Measurements from ENCODE around the gene SLC15A2.
"Not testable (repeated sequence)": the region's sequence is repeated elsewhere in the genome, so short reads cannot be mapped to it uniquely, and the experiment has no call there.

Gene SLC15A2

DNA sequence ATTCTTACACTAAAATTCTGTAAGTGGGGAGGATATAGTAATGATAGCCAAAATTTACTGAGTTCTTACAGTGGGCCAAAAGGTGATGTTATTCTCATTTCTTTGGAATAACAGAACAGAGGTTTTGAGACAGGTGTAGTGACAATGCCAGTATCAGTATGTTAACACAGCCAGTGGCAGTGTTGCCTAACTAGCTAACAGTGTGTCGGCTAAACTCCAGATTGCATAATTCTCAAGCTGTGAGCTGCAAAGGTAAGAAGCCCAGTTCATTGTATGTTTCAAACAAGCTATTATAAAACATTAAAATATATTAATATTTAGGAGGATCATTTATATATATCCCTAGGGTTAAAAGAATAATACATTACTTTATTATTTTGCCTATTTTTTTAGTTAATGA is 920 bp downstream of the SLC15A2 start:
- Mint-ChIP-seq H3K27ac (ENCODE audit: low read depth) (no peak overlapping the region), H3K4me1 (no peaks in the 10 kb centered on the region), H3K27me3 (no peaks in the 10 kb centered on the region), H3K36me3 (ENCODE audit: insufficient read depth) (peaks cover 2% of the 10 kb centered on the region), H3K4me3 (no peak overlapping the region), H3K9me3 (no peaks in the 10 kb centered on the region)
- no peak for ATAC-seq (replicated peaks; ENCODE audit: extremely low read depth, poor library complexity, severe bottlenecking)
- no peak for DNase-seq (ENCODE audit: low spot score in 2 of 2)

DNA sequence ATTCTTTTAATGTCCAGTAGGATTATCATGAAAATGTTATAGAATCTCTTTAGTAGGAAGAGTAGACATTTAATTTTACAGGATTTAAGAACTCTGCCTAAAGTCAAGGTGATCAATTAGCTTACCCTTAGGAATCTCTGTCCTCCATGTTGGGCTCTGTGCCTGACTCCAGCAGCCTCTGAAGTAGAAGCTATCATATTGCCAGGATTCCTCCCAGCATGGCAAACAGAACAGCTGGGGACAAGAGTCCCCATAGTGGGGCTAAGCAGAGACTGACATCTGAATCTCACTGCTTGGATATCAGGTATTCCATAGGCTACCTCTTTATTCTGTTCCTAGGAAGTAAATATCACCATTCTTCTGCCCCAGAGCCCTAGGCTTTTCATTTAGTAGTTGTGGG is 1.5 kb downstream of the SLC15A2 start:
- H3K4me3 Mint-ChIP-seq, result no peak overlapping the region
- H3K27me3 Mint-ChIP-seq, result no peaks in the 10 kb centered on the region
- ATAC-seq (replicated peaks; ENCODE audit: extremely low read depth, poor library complexity, severe bottlenecking) (no peak), DNase-seq (ENCODE audit: low spot score in 2 of 2) (no peak)
- H3K36me3 Mint-ChIP-seq (ENCODE audit: insufficient read depth), result peaks cover 2% of the 10 kb centered on the region
- no peaks in the 10 kb centered on the region for H3K9me3 Mint-ChIP-seq
- no peaks in the 10 kb centered on the region for H3K4me1 Mint-ChIP-seq
- no peak overlapping the region for H3K27ac Mint-ChIP-seq (ENCODE audit: low read depth)

DNA sequence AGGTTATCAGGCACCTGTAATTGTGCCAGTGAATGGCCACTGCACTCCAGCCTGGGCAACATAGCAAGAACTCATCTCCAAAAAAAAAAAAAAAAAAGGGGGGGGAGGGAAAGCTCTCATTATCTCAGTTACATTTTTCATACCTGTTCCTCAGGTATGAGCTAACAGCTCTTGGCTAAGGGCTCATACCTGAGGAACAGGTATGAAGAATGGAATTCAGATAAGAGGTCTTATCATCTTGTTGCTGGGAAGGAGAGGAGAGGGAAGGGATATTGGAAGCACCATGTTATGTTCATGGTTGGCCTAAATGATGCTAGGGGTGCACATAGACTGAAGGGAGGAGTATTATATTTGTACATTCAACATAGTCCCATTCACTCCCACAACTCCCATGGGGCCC is 2.6 kb downstream of the SLC15A2 start:
- DNase-seq (ENCODE audit: low spot score in 2 of 2) (no peak), ATAC-seq (replicated peaks; ENCODE audit: extremely low read depth, poor library complexity, severe bottlenecking) (no peak)
- Mint-ChIP-seq H3K27me3 (no peaks in the 10 kb centered on the region), H3K27ac (ENCODE audit: low read depth) (no peak overlapping the region), H3K36me3 (ENCODE audit: insufficient read depth) (peaks cover 2% of the 10 kb centered on the region), H3K4me3 (no peak overlapping the region), H3K4me1 (no peaks in the 10 kb centered on the region), H3K9me3 (no peaks in the 10 kb centered on the region)

DNA sequence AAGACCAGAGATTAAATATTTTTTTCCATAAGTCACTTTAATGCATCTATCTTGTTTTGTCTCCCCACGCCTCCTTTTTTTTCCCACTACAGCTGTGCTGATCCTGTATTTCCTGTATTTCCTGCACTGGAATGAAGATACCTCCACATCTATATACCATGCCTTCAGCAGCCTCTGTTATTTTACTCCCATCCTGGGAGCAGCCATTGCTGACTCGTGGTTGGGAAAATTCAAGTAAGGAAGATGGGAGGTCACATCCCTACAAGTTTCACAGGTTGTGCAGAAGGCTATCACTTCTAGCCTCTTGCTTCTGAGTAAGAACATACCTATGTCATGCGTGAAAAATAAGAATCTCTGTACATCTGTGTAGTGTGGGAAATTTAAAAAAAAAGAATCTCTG is 3.1 kb downstream of the SLC15A2 start:
- H3K36me3 Mint-ChIP-seq (ENCODE audit: insufficient read depth), result peaks cover 2% of the 10 kb centered on the region
- DNase-seq (ENCODE audit: low spot score in 2 of 2) (no peak), ATAC-seq (replicated peaks; ENCODE audit: extremely low read depth, poor library complexity, severe bottlenecking) (no peak)
- H3K27me3 Mint-ChIP-seq, result no peaks in the 10 kb centered on the region
- no peak overlapping the region for H3K4me3 Mint-ChIP-seq
- no peak overlapping the region for H3K27ac Mint-ChIP-seq (ENCODE audit: low read depth)
- H3K9me3 Mint-ChIP-seq, result no peaks in the 10 kb centered on the region
- no peaks in the 10 kb centered on the region for H3K4me1 Mint-ChIP-seq

DNA sequence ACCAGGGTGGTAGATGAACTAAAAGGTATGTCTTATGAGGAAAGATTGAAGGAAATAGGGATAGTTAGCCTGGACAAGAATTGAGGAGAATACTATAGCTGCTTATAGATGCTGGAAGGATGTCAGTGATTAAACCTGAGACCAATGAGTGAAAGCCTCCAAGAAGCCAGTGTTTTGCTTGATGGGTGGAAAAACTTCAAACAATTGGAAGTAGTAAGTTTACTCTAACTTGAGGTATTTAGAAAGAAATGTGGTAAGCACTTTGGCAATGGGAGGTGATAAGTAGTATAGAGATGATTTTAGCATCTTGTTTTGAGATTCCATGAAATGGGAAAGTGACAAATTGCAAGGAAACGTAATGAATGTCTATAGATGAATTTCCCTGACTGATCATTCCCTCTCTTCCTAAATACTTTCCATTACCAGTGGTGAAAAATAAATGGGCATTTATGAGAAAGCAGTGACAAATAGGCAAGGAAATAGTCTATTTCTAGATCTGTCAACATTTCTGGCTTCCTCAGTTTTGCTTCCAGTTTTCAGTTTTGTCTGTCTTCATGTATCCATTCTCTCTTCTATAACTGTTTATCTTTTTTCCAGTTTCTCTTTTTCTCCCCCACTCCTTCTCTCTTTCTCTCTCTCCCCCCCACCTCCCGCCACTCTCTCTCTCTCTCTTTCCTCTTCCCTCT is 19.2 kb downstream of the SLC15A2 start:
- ATAC-seq (replicated peaks; ENCODE audit: extremely low read depth, poor library complexity, severe bottlenecking) (no peak), DNase-seq (ENCODE audit: low spot score in 2 of 2) (no peak)
- H3K9me3 Mint-ChIP-seq, result peaks cover 3% of the 10 kb centered on the region
- no peaks in the 10 kb centered on the region for H3K4me1 Mint-ChIP-seq
- no peak overlapping the region for H3K4me3 Mint-ChIP-seq
- no peaks in the 10 kb centered on the region for H3K27me3 Mint-ChIP-seq
- peaks cover 3% of the 10 kb centered on the region for H3K36me3 Mint-ChIP-seq (ENCODE audit: insufficient read depth)
- H3K27ac Mint-ChIP-seq (ENCODE audit: low read depth), result no peak overlapping the region

DNA sequence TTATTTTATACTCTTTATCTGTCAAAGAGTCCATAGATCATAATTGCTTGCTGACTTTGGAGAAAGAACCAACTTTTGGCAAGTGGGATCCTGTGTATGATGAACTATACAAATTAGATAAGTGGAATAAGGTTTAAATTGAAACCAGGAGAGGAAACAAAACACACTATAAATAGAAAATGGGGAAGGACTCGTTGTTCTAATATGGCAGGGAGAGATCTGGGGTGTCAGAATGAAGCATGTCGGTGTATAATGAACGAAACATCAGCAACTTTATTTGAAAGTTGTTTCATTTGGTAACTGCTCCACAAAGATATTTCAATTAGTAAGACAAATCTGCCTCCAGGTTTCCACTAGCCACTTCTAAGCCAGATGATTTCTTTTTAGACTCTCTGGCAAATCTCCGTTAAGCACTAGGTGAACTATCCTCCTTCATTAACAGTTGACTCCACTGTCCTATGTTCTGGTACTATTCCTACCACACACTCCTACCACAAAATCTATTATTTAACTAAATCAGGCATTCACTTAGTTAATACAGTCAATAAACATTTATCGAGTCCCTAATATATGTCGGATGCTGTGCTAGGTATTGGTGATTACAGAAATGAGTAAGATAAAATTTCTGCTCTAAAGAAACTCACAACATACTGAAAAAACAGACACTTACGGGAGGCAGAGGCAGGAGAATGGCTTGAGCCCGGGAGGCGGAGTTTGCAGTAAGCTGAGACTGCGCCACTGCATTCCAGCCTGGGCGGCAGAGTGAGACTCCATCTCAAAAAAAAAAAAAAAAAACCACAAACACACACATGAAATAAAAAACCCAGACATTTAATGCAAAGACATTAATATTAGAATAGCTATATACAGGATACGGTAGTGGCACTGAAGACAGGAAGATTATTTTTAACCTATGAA is 20.1 kb downstream of the SLC15A2 start:
- H3K27me3 Mint-ChIP-seq, result no peaks in the 10 kb centered on the region
- ATAC-seq (replicated peaks; ENCODE audit: extremely low read depth, poor library complexity, severe bottlenecking) (no peak), DNase-seq (ENCODE audit: low spot score in 2 of 2) (no peak)
- H3K9me3 Mint-ChIP-seq, result no peaks in the 10 kb centered on the region
- no peak overlapping the region for H3K27ac Mint-ChIP-seq (ENCODE audit: low read depth)
- H3K4me1 Mint-ChIP-seq, result no peaks in the 10 kb centered on the region
- H3K4me3 Mint-ChIP-seq, result no peak overlapping the region
- H3K36me3 Mint-ChIP-seq (ENCODE audit: insufficient read depth), result peaks cover 3% of the 10 kb centered on the region

DNA sequence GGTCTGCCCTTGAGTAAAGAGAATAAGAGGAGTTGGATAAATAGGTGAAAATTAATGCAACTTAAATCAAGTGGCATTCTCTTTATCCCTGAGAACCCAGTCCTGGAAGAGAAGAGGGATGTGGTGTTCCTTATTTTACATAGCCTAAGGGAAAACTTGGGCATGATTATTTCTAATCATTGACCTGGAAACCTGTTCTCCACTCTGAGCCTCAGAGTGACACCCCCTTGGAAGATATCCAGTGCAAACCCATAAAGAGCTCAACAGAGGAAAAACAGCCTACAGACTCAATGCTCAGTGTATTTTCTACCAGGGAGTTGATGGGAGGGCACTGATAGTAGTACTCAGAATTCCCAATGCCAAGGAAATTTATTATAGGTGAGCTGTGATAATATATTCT is 22.0 kb downstream of the SLC15A2 start:
- H3K27ac Mint-ChIP-seq (ENCODE audit: low read depth), result no peak overlapping the region
- no peak overlapping the region for H3K4me3 Mint-ChIP-seq
- H3K4me1 Mint-ChIP-seq, result no peaks in the 10 kb centered on the region
- no peaks in the 10 kb centered on the region for H3K36me3 Mint-ChIP-seq (ENCODE audit: insufficient read depth)
- DNase-seq (ENCODE audit: low spot score in 2 of 2), result no peak
- no peaks in the 10 kb centered on the region for H3K9me3 Mint-ChIP-seq
- no peaks in the 10 kb centered on the region for H3K27me3 Mint-ChIP-seq
- ATAC-seq (replicated peaks; ENCODE audit: extremely low read depth, poor library complexity, severe bottlenecking), result no peak

DNA sequence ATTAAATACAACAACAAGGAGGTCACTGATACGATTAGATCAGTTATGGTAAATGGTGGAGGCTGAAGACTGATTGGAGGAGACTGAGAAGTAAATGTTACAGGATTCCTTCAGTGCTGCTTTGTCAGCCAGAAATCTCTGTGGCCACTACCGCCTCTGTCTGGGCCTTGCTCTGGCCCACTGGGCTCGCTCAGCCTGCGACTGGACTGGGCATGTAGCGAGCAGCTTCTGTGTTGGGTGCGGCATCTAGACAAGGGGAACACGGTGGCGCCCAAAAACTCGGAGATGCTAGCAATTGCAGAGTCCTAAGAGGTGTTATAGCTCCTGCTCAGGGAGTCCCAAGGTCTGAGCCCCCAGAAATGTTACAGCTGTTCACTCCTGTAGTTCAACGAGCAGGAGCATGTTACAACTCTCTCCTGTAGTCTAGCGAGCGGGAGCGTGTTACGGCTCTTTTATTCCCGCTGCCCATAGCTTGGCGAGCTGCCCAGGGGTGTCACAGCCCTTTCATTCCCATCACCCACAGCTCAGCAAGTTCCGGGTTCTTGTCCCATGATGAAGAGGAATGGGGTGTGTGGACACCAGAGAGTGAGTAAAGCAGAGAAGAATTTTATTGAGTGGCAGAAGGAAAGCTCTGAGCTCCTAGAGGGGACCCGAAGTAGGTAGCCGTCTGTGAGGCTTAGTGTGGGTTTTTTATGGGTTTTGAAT is 24.7 kb downstream of the SLC15A2 start:
- ATAC-seq (replicated peaks; ENCODE audit: extremely low read depth, poor library complexity, severe bottlenecking) (no peak), DNase-seq (ENCODE audit: low spot score in 2 of 2) (no peak)
- H3K27ac Mint-ChIP-seq (ENCODE audit: low read depth), result no peak overlapping the region
- H3K4me3 Mint-ChIP-seq, result no peak overlapping the region
- H3K36me3 Mint-ChIP-seq (ENCODE audit: insufficient read depth), result no peaks in the 10 kb centered on the region
- H3K27me3 Mint-ChIP-seq, result no peaks in the 10 kb centered on the region
- H3K4me1 Mint-ChIP-seq, result no peaks in the 10 kb centered on the region
- no peaks in the 10 kb centered on the region for H3K9me3 Mint-ChIP-seq

DNA sequence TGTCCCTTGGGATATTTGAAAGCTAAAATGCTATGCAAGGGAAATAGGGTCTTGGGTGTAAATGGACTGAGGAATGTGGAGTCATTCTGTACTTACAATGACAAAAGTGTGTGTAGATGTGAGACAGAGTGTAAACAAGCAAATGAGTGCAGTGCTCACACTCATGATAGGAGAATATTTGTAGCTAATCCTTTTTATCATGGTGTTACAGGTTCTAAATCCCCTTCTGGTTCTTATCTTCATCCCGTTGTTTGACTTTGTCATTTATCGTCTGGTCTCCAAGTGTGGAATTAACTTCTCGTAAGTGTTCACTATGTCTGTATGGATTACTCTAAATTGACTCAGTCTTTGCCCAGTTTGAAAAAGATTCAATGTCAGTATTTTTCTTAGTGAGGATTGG is 30.5 kb downstream of the SLC15A2 start:
- H3K9me3 Mint-ChIP-seq, result no peaks in the 10 kb centered on the region
- H3K27ac Mint-ChIP-seq (ENCODE audit: low read depth), result no peak overlapping the region
- DNase-seq (ENCODE audit: low spot score in 2 of 2) (no peak), ATAC-seq (replicated peaks; ENCODE audit: extremely low read depth, poor library complexity, severe bottlenecking) (no peak)
- H3K4me1 Mint-ChIP-seq, result no peaks in the 10 kb centered on the region
- peaks cover 2% of the 10 kb centered on the region for H3K36me3 Mint-ChIP-seq (ENCODE audit: insufficient read depth)
- H3K27me3 Mint-ChIP-seq, result no peaks in the 10 kb centered on the region
- no peak overlapping the region for H3K4me3 Mint-ChIP-seq

DNA sequence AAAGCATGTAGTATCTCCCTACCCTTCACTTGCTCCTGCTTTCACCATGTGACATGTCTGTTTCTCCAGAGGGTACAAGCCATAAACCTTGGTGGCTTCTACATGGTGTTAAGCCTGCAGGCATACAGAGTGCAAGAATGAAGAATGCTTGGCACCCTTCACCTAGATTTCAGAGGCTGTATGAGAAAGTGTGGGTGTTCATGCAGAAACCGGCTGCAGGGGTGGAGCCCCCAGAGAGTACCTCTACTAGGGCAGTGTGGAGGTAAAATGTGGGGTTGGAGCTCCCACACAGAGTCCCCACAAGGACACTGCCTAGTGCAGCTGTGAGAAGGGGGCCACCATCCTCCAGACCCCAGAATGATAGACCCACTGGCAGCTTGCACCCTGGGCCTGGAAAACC is 32.2 kb downstream of the SLC15A2 start:
- H3K9me3 Mint-ChIP-seq, result no peaks in the 10 kb centered on the region
- ATAC-seq (replicated peaks; ENCODE audit: extremely low read depth, poor library complexity, severe bottlenecking), result no peak
- no peaks in the 10 kb centered on the region for H3K27me3 Mint-ChIP-seq
- H3K4me3 Mint-ChIP-seq, result no peak overlapping the region
- DNase-seq (ENCODE audit: low spot score in 2 of 2), result no peak
- no peak overlapping the region for H3K27ac Mint-ChIP-seq (ENCODE audit: low read depth)
- peaks cover 2% of the 10 kb centered on the region for H3K36me3 Mint-ChIP-seq (ENCODE audit: insufficient read depth)
- H3K4me1 Mint-ChIP-seq, result no peaks in the 10 kb centered on the region

DNA sequence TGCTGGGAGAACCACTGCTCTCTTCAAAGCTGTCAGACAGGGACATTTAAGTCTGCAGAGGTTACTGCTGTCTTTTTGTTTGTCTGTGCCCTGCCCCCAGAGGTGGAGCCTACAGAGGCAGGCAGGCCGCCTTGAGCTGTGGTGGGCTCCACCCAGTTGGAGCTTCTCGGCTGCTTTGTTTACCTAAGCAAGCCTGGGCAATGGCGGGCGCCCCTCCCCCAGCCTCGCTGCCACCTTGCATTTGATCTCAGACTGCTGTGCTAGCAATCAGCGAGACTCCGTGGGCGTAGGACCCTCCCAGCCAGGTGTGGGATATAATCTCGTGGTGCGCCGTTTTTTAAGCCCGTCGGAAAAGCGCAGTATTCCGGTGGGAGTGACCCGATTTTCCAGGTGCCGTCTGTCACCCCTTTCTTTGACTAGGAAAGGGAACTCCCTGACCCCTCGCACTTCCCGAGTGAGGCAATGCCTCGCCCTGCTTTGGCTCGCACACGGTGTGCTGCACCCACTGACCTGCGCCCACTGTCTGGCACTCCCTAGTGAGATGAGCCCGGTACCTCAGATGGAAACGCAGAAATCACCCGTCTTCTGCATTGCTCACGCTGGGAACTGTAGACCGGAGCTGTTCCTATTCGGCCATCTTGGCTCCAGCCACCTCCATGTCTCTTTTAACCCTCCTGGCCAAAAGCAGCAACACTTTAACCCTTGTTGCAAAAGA is 44.1 kb downstream of the SLC15A2 start:
- ATAC-seq (replicated peaks; ENCODE audit: extremely low read depth, poor library complexity, severe bottlenecking); H3K36me3 Mint-ChIP-seq (ENCODE audit: insufficient read depth); DNase-seq (ENCODE audit: low spot score in 2 of 2); H3K4me1 Mint-ChIP-seq; H3K9me3 Mint-ChIP-seq; H3K4me3 Mint-ChIP-seq; H3K27me3 Mint-ChIP-seq; H3K27ac Mint-ChIP-seq (ENCODE audit: low read depth): not testable (repeated sequence)

DNA sequence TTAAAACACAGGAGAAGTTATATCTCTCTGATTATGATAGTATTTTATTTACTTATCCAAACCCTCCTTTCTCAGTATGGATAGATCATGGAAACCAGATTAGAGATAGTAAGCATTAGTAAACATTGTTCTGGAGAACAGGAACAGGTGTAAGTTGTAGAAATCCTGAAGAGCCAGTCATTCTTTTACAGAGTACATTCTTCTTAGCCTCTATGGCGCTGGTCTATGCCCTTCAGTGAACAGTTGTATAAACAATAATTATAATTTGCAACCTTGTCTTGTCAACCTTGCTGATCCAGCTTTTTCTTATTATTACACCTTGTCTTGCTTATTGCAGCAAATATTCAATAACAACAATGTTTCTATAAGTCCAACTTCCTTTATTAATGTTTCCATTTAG is 47.4 kb downstream of the SLC15A2 start:
- DNase-seq (ENCODE audit: low spot score in 2 of 2) (no peak), ATAC-seq (replicated peaks; ENCODE audit: extremely low read depth, poor library complexity, severe bottlenecking) (no peak)
- Mint-ChIP-seq H3K27ac (ENCODE audit: low read depth) (no peak overlapping the region), H3K27me3 (no peaks in the 10 kb centered on the region), H3K36me3 (ENCODE audit: insufficient read depth) (no peaks in the 10 kb centered on the region), H3K4me3 (no peak overlapping the region), H3K9me3 (no peaks in the 10 kb centered on the region), H3K4me1 (no peaks in the 10 kb centered on the region)

Data from central memory CD8-positive, alpha-beta T cell (primary cell).